ENCODE measurements around the gene ORC6. TPM values are rescaled to one million over a fixed set of nuclear protein-coding genes. Genes with fewer than 3 reads are reported as not detected.

The ORC6 gene
- total and polyA plus RNA-seq, 4 experiments from 2014 or later: 0.30 to 3.3 (median 1.7) TPM

DNA sequence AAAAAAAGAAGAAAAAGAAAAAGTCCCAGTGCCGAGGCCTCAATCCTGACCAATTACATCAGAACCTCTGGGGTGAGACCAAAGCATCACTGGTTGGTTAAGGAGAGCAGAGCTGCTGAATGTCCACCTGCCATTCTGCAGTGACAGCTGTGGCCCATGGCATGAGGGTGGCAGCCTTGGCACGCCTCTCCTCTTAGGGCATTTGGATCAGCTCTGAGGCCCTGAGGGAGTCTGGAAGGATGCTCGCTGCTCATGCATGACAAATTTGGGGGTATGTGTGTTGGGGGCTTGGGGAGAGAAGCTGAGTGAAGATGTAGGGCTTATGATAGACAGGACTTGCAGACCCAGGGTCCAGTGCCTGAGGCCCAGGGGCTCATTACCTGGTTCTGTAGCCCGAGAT is 32.4 kb downstream of the ORC6 start:
- no peak overlapping the region for H3K4me3 ChIP-seq (ENCODE audit: low read length in 2 of 2)
- ChIA-PET CTCF (ENCODE audit: partially characterized antibody) (no interaction called here), POLR2A (ENCODE audit: partially characterized antibody) (no interaction called here)
- H3K36me3 Mint-ChIP-seq: no peaks in the 10 kb centered on the region
- no peak for DNase-seq
- H3K4me1 ChIP-seq (ENCODE audit: insufficient read depth, low read length): no peaks in the 10 kb centered on the region
- H3K9me3 Mint-ChIP-seq: peaks cover 0 to 16% (median 10%) of the 10 kb centered on the region in 8 donors
- no peaks in the 10 kb centered on the region for H3K4me1 Mint-ChIP-seq
- peaks cover 0 to 1% of the 10 kb centered on the region in 2 donors for H3K27me3 Mint-ChIP-seq
- no peak overlapping the region for H3K27ac ChIP-seq (ENCODE audit: low read depth, low read length)
- H3K9me3 ChIP-seq (ENCODE audit: control insufficient read depth in 1 of 2, low read length in 2 of 2): no peaks in the 10 kb centered on the region
- peak overlapping the region in 1 of 7 donors; percentile 37 for H3K27ac Mint-ChIP-seq
- no peak overlapping the region for H3K4me3 Mint-ChIP-seq
- H3K27me3 ChIP-seq (ENCODE audit: insufficient read depth, low read length): no peaks in the 10 kb centered on the region
- no peaks in the 10 kb centered on the region for H3K36me3 ChIP-seq (ENCODE audit: insufficient read depth, low read length)
- intact Hi-C loops (cut with micrococcal nuclease): no loop called here

DNA sequence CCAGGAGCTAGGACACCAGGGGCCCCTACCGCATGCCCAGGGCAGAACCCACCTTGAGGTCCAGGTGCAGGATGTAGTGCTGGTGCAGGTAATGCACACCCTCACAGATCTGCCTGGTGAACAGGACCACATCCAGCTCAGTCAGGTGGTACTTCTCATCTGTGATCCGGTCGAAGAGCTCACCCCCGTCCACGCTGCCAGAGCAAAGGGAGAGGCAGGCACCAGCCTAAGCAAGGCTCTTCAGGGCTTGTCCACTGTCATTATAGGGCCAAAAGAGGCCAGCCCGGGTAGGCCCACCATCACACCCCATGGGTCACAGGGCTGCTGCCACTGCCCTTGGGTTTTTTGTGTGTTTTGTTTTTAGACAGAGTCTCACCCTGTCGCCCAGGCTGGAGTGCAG is 37.7 kb downstream of the ORC6 start:
- Mint-ChIP-seq H3K9me3 (peaks cover 0 to 16% (median 10%) of the 10 kb centered on the region in 8 donors), H3K36me3 (no peaks in the 10 kb centered on the region), H3K27me3 (peaks cover 1 to 2% of the 10 kb centered on the region in 2 donors), H3K4me3 (no peak overlapping the region), H3K4me1 (no peaks in the 10 kb centered on the region), H3K27ac (no peak overlapping the region)
- Histone ChIP-seq H3K27ac (ENCODE audit: low read depth, low read length) (no peak overlapping the region), H3K4me3 (ENCODE audit: low read length in 2 of 2) (no peak overlapping the region), H3K9me3 (ENCODE audit: control insufficient read depth in 1 of 2, low read length in 2 of 2) (no peaks in the 10 kb centered on the region), H3K27me3 (ENCODE audit: insufficient read depth, low read length) (no peaks in the 10 kb centered on the region), H3K36me3 (ENCODE audit: insufficient read depth, low read length) (no peaks in the 10 kb centered on the region), H3K4me1 (ENCODE audit: insufficient read depth, low read length) (no peaks in the 10 kb centered on the region)
- intact Hi-C loops (cut with micrococcal nuclease): no loop called here
- DNase-seq: no peak
- ChIA-PET CTCF (ENCODE audit: partially characterized antibody) (no interaction called here), POLR2A (ENCODE audit: partially characterized antibody) (no interaction called here)

DNA sequence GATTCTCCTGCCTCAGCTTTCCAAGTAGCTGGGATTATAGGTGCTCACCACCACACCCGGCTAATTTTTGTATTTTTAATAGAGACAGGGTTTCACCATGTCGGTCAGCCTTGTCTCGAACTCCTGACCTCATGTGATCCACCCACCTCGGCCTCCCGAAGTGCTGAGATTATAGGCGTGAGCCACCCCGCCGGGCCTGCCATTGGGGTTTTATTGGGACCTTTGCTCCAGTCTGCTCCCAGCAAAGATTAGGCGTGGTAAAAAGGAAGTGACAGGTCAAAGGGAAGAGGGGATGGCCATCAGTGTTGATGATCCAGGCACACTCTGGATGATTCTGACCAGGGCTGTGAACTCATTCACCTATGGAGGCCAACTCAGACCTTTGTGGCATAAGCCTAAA is 38.2 kb downstream of the ORC6 start:
- CTCF ChIA-PET (ENCODE audit: partially characterized antibody): no interaction called here
- Histone ChIP-seq H3K9me3 (ENCODE audit: control insufficient read depth in 1 of 2, low read length in 2 of 2) (no peaks in the 10 kb centered on the region), H3K27me3 (ENCODE audit: insufficient read depth, low read length) (no peaks in the 10 kb centered on the region), H3K4me1 (ENCODE audit: insufficient read depth, low read length) (no peaks in the 10 kb centered on the region), H3K27ac (ENCODE audit: low read depth, low read length) (no peak overlapping the region), H3K4me3 (ENCODE audit: low read length in 2 of 2) (no peak overlapping the region), H3K36me3 (ENCODE audit: insufficient read depth, low read length) (no peaks in the 10 kb centered on the region)
- H3K27ac Mint-ChIP-seq: no peak overlapping the region
- H3K27me3 Mint-ChIP-seq: peaks cover 1 to 2% of the 10 kb centered on the region in 2 donors
- H3K4me3 Mint-ChIP-seq: no peak overlapping the region
- H3K9me3 Mint-ChIP-seq: peaks cover 0 to 16% (median 10%) of the 10 kb centered on the region in 8 donors
- no peaks in the 10 kb centered on the region for H3K36me3 Mint-ChIP-seq
- POLR2A ChIA-PET (ENCODE audit: partially characterized antibody): no interaction called here
- no peak for DNase-seq
- no peaks in the 10 kb centered on the region for H3K4me1 Mint-ChIP-seq
- intact Hi-C loops (cut with micrococcal nuclease): no loop called here

DNA sequence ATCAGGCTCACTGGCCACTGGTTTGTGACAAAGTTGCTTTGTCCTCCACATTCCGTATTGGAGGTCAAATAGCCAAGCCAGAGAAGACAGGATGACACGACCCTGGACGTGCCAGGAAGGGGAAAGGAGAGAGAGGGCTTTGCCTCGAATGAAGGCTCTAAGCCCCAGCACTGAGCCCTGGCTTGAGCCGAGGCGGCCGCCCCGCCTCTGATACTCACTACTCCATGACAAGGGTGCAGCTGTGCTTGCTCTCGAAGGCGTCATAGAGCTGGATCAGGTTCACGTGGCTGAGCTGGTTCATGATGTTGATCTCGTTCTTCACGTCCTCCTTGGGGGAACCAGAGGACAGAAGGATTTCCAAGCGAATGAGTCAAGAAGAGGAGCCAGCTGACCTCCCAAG is 39.3 kb downstream of the ORC6 start:
- H3K27ac Mint-ChIP-seq: no peak overlapping the region
- H3K4me1 Mint-ChIP-seq: no peaks in the 10 kb centered on the region
- POLR2A ChIA-PET (ENCODE audit: partially characterized antibody): no interaction called here
- no peaks in the 10 kb centered on the region for H3K36me3 ChIP-seq (ENCODE audit: insufficient read depth, low read length)
- H3K27me3 ChIP-seq (ENCODE audit: insufficient read depth, low read length): no peaks in the 10 kb centered on the region
- CTCF ChIA-PET (ENCODE audit: partially characterized antibody): no interaction called here
- intact Hi-C loops (cut with micrococcal nuclease): no loop called here
- no peaks in the 10 kb centered on the region for H3K9me3 ChIP-seq (ENCODE audit: control insufficient read depth in 1 of 2, low read length in 2 of 2)
- H3K9me3 Mint-ChIP-seq: peaks cover 0 to 14% (median 10%) of the 10 kb centered on the region in 8 donors
- no peaks in the 10 kb centered on the region for H3K36me3 Mint-ChIP-seq
- H3K27ac ChIP-seq (ENCODE audit: low read depth, low read length): no peak overlapping the region
- H3K4me1 ChIP-seq (ENCODE audit: insufficient read depth, low read length): no peaks in the 10 kb centered on the region
- no peak overlapping the region for H3K4me3 ChIP-seq (ENCODE audit: low read length in 2 of 2)
- H3K27me3 Mint-ChIP-seq: peaks cover 1 to 2% of the 10 kb centered on the region in 2 donors
- no peak for DNase-seq
- H3K4me3 Mint-ChIP-seq: no peak overlapping the region

DNA sequence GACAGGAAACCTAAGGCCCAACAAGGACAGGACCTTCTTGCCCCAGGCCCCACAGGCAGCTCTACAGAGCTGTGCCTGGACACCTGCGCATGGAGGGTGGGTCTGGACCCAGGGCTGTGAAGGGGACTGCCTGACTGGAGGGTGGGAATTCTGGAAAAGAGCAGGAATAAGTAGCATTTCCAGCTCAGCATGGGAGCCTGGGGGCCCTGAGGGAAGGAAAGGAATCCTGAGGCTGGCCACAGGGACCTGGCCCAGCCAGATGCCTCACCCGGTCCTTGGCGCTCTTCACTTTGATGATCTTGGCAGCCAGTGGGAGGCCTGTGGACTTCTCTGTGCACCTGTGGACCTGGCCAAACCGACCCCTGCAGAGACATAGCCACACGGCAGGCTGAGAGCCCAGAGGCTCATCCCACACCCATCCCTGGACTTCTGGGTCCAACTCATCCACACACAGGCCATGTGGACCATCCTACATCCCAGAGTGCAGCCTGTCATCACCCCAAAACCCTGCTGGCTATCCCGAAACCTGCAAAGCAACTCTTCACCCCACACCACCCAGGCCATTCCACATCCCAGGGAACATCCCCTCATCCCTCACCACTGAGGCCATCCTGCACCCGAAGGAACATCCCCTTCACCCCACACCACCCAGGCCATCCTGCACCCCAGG is 40.0 kb downstream of the ORC6 start:
- H3K4me3 ChIP-seq (ENCODE audit: low read length in 2 of 2): no peak overlapping the region
- POLR2A ChIA-PET (ENCODE audit: partially characterized antibody): no interaction called here
- Mint-ChIP-seq H3K9me3 (peaks cover 0 to 13% (median 10%) of the 10 kb centered on the region in 8 donors), H3K4me1 (no peaks in the 10 kb centered on the region), H3K36me3 (no peaks in the 10 kb centered on the region), H3K4me3 (no peak overlapping the region), H3K27ac (no peak overlapping the region), H3K27me3 (peaks cover 1 to 2% of the 10 kb centered on the region in 2 donors)
- CTCF ChIA-PET (ENCODE audit: partially characterized antibody): no interaction called here
- H3K9me3 ChIP-seq (ENCODE audit: control insufficient read depth in 1 of 2, low read length in 2 of 2): no peaks in the 10 kb centered on the region
- no peak overlapping the region for H3K27ac ChIP-seq (ENCODE audit: low read depth, low read length)
- no peaks in the 10 kb centered on the region for H3K4me1 ChIP-seq (ENCODE audit: insufficient read depth, low read length)
- DNase-seq: no peak
- no peaks in the 10 kb centered on the region for H3K27me3 ChIP-seq (ENCODE audit: insufficient read depth, low read length)
- intact Hi-C loops (cut with micrococcal nuclease): no loop called here
- no peaks in the 10 kb centered on the region for H3K36me3 ChIP-seq (ENCODE audit: insufficient read depth, low read length)

DNA sequence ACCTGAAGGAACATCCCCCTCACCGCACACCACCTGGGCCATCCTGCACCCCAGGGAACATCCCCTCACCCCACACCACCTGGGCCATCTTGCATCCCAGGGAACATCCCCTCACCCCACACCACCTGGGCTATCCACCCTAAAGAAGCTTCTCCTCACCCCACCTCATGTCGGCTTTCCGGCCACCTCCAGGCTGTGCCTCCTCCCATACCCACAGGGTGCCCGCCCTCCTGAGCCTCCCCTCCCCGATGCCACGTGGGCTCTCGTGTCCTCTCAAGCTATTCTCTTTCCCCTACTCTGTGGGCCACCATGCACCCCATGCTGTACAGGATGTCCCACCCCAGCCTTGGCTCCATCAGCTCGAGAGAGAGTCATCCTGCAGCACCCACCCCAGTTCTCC is 40.7 kb downstream of the ORC6 start:
- ChIA-PET POLR2A (ENCODE audit: partially characterized antibody) (no interaction called here), CTCF (ENCODE audit: partially characterized antibody) (no interaction called here)
- Mint-ChIP-seq H3K4me1 (no peaks in the 10 kb centered on the region), H3K36me3 (no peaks in the 10 kb centered on the region), H3K4me3 (no peak overlapping the region), H3K27me3 (peaks cover 1 to 2% of the 10 kb centered on the region in 2 donors), H3K27ac (no peak overlapping the region), H3K9me3 (peaks cover 0 to 11% (median 8%) of the 10 kb centered on the region in 8 donors)
- no peak for DNase-seq
- H3K9me3 ChIP-seq (ENCODE audit: control insufficient read depth in 1 of 2, low read length in 2 of 2): no peaks in the 10 kb centered on the region
- no peaks in the 10 kb centered on the region for H3K4me1 ChIP-seq (ENCODE audit: insufficient read depth, low read length)
- intact Hi-C loops (cut with micrococcal nuclease): no loop called here
- no peaks in the 10 kb centered on the region for H3K36me3 ChIP-seq (ENCODE audit: insufficient read depth, low read length)
- no peak overlapping the region for H3K27ac ChIP-seq (ENCODE audit: low read depth, low read length)
- no peak overlapping the region for H3K4me3 ChIP-seq (ENCODE audit: low read length in 2 of 2)
- no peaks in the 10 kb centered on the region for H3K27me3 ChIP-seq (ENCODE audit: insufficient read depth, low read length)

DNA sequence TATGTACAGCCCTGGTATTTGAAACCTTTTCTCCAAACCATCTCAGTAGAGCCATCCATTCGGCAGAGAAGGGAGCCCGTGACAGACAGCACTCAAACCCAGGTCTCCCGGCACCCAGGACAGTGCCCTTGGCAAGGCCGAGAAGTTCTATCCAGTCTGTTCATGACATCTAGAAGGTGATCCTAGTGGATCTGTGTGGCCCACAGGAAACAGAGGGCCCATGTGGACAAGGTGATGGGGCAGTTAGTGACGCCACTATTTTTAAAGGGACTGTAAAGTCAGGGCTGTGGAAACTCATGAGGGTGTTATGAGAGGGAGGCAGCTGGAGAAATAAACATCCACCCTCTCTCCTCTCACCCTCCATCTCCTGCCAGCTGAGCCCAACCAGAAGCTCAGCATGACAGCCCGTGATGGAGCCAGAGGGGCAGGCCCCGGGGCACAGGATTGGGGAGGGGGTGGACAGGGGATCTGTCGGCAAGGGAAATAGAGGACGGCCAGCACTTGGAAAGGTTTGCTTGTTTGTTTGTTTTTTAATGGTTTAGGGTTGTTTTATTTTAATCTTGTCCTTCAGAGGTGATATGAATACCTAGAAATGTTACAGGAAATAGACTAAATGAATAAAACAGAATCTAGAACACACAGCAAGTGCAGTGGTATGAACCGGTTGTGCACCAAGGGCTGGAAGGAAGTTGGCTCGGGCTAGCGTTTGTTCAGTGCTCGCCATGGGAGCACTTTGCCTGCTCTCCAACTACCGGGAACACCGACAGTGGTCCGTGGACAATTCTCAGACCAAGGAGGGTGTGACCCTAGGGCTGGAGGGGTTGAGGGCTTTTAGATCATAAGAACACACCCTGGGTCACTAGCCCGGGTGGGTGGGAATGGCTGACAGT is 41.6 kb downstream of the ORC6 start:
- no peaks in the 10 kb centered on the region for H3K4me1 ChIP-seq (ENCODE audit: insufficient read depth, low read length)
- CTCF ChIA-PET (ENCODE audit: partially characterized antibody): no interaction called here

More for the DNA sequence above, 41.6 kb downstream of the ORC6 start:
- Histone ChIP-seq H3K27ac (ENCODE audit: low read depth, low read length) (no peak overlapping the region), H3K4me3 (ENCODE audit: low read length in 2 of 2) (no peak overlapping the region), H3K36me3 (ENCODE audit: insufficient read depth, low read length) (no peaks in the 10 kb centered on the region), H3K27me3 (ENCODE audit: insufficient read depth, low read length) (no peaks in the 10 kb centered on the region), H3K9me3 (ENCODE audit: control insufficient read depth in 1 of 2, low read length in 2 of 2) (no peaks in the 10 kb centered on the region)
- Mint-ChIP-seq H3K4me1 (no peaks in the 10 kb centered on the region), H3K27me3 (peaks cover 0 to 2% of the 10 kb centered on the region in 2 donors), H3K27ac (no peak overlapping the region), H3K36me3 (no peaks in the 10 kb centered on the region), H3K9me3 (peaks cover 0 to 5% (median under 1%) of the 10 kb centered on the region in 8 donors), H3K4me3 (no peak overlapping the region)
- DNase-seq: no peak
- intact Hi-C loops (cut with micrococcal nuclease): no loop called here
- POLR2A ChIA-PET (ENCODE audit: partially characterized antibody): no interaction called here
